GM19035 (cell line): ENCODE data around the gene PPP1R8.
A peak's percentile ranks its signal among the peaks of the same experiment; 100 is the strongest.
"Not testable (repeated sequence)": the region's sequence is repeated elsewhere in the genome, so short reads cannot be mapped to it uniquely, and the experiment has no call there.

Experiments used
- ATAC-seq: cut with Tn5 transposase; IDR thresholded peaks from one replicate; pipeline ENCODE4 v1.9.1; 2021; ENCODE audit not compliant: unreplicated experiment

The PPP1R8 gene

GRCh38 chr1:27869719-27870085 is 39.1 kb downstream of the PPP1R8 start:
- ATAC-seq, result no peak

- not testable (repeated sequence) for ATAC-seq
Observed at GRCh38 chr1:27871076-27871475, 40.5 kb downstream of the PPP1R8 start.

GRCh38 chr1:27872059-27872801 is 41.6 kb downstream of the PPP1R8 start, which contains the start of gene THEMIS2:
TSS of gene THEMIS2 (plus strand) at chr1:27872544. CDS start at chr1:27872572, 28 bp downstream.
- ATAC-seq, result peak; percentile 33

- no peak for ATAC-seq
Observed at GRCh38 chr1:27872802-27873551, 42.4 kb downstream of the PPP1R8 start.

- ATAC-seq, result no peak
Observed at GRCh38 chr1:27873671-27874384, 43.2 kb downstream of the PPP1R8 start.

GRCh38 chr1:27876341-27877114 is 45.9 kb downstream of the PPP1R8 start:
- ATAC-seq, result no peak

GRCh38 chr1:27877115-27877416 is 46.5 kb downstream of the PPP1R8 start:
- ATAC-seq, result no peak

- no peak for ATAC-seq
Observed at GRCh38 chr1:27878039-27878438, 47.5 kb downstream of the PPP1R8 start.

GRCh38 chr1:27878787-27879335 is 48.3 kb downstream of the PPP1R8 start:
- no peak for ATAC-seq

GRCh38 chr1:27879374-27880082 is 48.9 kb downstream of the PPP1R8 start:
- ATAC-seq, result no peak

GRCh38 chr1:27882543-27882903 is 51.9 kb downstream of the PPP1R8 start:
- ATAC-seq, result no peak

- ATAC-seq, result no peak
Observed at GRCh38 chr1:27883536-27883935, 53.0 kb downstream of the PPP1R8 start.

GRCh38 chr1:27884006-27884954 is 53.7 kb downstream of the PPP1R8 start:
- ATAC-seq, result peak; percentile 60

GRCh38 chr1:27885114-27885528 is 54.5 kb downstream of the PPP1R8 start:
- ATAC-seq, result no peak

GRCh38 chr1:27885621-27886352 is 55.2 kb downstream of the PPP1R8 start:
- ATAC-seq, result no peak

- no peak for ATAC-seq
Observed at GRCh38 chr1:27886353-27886679, 55.7 kb downstream of the PPP1R8 start.

- ATAC-seq, result no peak
Observed at GRCh38 chr1:27886744-27887143, 56.2 kb downstream of the PPP1R8 start.

GRCh38 chr1:27887215-27888021 is 56.8 kb downstream of the PPP1R8 start:
- ATAC-seq, result no peak
